Measurements from ENCODE around the gene SUGT1. TPM values are rescaled to one million over a fixed set of nuclear protein-coding genes. Genes with fewer than 3 reads are reported as not detected.

The SUGT1 gene
- total and polyA plus RNA-seq, 7 donors, result 36.3 to 92.1 (median 44.2) TPM

DNA sequence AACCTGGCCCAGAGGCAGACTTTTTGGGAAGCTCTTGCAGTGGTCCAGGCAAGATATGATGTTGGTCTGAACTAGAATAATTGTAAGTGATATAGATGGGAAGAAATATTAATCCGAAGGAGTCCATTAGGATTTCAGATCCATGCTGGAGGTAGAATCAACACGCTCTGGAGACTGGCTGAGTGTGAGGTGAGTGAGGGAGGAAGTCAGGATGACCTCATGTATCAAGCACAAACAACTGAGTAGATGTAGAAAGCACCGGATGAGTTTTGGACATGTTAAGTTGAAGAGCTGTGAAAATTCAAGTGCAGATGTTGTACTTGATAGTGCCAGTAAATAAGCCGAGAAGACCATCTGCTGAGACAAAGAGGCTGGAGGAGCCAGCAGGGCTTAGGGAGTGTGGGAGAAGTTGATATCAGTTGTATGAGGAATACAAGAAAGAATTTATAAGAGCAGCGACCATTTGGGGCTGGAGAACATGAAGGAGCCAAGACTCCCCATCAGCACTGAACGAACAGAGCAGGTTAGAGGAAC lies 92.3 kb downstream of the SUGT1 start:
- H3K36me3 ChIP-seq (ENCODE audit: insufficient read depth in 1 of 2, low read depth in 1 of 2), result no peaks in the 10 kb centered on the region
- TF ChIP-seq, protein P1, sequence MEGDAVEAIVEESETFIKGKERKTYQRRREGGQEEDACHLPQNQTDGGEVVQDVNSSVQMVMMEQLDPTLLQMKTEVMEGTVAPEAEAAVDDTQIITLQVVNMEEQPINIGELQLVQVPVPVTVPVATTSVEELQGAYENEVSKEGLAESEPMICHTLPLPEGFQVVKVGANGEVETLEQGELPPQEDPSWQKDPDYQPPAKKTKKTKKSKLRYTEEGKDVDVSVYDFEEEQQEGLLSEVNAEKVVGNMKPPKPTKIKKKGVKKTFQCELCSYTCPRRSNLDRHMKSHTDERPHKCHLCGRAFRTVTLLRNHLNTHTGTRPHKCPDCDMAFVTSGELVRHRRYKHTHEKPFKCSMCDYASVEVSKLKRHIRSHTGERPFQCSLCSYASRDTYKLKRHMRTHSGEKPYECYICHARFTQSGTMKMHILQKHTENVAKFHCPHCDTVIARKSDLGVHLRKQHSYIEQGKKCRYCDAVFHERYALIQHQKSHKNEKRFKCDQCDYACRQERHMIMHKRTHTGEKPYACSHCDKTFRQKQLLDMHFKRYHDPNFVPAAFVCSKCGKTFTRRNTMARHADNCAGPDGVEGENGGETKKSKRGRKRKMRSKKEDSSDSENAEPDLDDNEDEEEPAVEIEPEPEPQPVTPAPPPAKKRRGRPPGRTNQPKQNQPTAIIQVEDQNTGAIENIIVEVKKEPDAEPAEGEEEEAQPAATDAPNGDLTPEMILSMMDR (IDR thresholded peaks at IDR 0.05), result no peak
- peaks cover 0 to 30% (median 10%) of the 10 kb centered on the region in 3 donors for H3K27me3 ChIP-seq (ENCODE audit: insufficient read depth in 3 of 3, low read length in 2 of 3)
- no peak for DNase-seq
- WGBS, 3 donors, result 23 to 33% (median 25%) methylated on average over 6 of the region's 6 CpGs
- intact Hi-C loops (cut with DNase I), result no loop called here
- no peak for ATAC-seq
- no peak overlapping the region for H3K27ac ChIP-seq
- no peak overlapping the region for H3K4me3 ChIP-seq
- no peaks in the 10 kb centered on the region for H3K9me3 ChIP-seq
- H3K4me1 ChIP-seq, result no peaks in the 10 kb centered on the region

DNA sequence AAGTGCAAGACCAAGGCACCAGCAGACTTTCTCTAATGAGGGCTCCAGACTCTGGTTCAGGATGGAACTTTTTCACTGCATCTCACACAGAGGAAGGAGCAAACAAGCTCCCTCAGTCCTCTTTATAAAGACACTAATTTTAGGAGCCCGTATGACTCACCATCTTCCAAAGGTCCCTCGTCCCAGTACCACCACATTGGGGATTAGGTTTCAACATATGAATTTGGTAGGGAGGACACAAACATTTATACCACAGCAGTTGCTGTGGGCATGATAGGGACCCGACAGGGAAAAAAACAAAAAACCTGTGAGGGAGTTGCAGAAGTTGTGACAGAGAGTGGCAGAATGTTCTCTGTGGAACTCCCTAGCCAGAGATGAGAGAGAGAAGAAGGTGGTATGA lies 93.5 kb downstream of the SUGT1 start:
- no peak overlapping the region for H3K4me3 ChIP-seq
- 40 to 47% (median 44%) methylated on average over 3 of the region's 3 CpGs for WGBS, 3 donors
- TF ChIP-seq, protein P1 (IDR thresholded peaks at IDR 0.05), result no peak
- no peaks in the 10 kb centered on the region for H3K4me1 ChIP-seq
- DNase-seq, result no peak
- no peak for ATAC-seq
- intact Hi-C loops (cut with DNase I), result no loop called here
- no peaks in the 10 kb centered on the region for H3K36me3 ChIP-seq (ENCODE audit: insufficient read depth in 1 of 2, low read depth in 1 of 2)
- H3K9me3 ChIP-seq, result no peaks in the 10 kb centered on the region
- no peak overlapping the region for H3K27ac ChIP-seq
- peaks cover 0 to 19% (median 7%) of the 10 kb centered on the region in 3 donors for H3K27me3 ChIP-seq (ENCODE audit: insufficient read depth in 3 of 3, low read length in 2 of 3)

DNA sequence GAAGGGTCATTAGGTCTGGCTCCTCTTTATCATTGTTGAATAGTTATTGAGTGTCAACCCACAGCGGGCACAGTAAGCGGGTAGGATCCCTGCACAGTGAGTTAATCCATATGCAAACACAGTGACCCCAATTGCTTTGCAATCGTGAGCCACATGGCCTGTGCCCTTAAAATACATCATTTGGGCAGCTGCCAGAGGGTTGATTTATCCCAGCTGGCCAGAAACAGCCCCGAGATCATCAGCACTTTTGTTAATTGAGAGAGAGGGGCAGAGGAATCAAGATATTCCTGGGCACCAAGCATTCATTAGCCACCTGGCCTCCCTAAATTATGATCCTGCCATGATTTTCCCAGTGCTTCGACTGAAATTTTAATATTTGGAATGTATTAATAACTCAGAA lies 96.8 kb downstream of the SUGT1 start:
- TF ChIP-seq, protein P1 (IDR thresholded peaks at IDR 0.05), result no peak
- DNase-seq, result no peak
- Histone ChIP-seq H3K36me3 (ENCODE audit: insufficient read depth in 1 of 2, low read depth in 1 of 2) (no peaks in the 10 kb centered on the region), H3K4me3 (no peak overlapping the region), H3K27me3 (ENCODE audit: insufficient read depth in 3 of 3, low read length in 2 of 3) (peaks cover 0 to 7% (median 6%) of the 10 kb centered on the region in 3 donors), H3K9me3 (no peaks in the 10 kb centered on the region), H3K4me1 (no peaks in the 10 kb centered on the region), H3K27ac (no peak overlapping the region)
- ATAC-seq, result no peak
- intact Hi-C loops (cut with DNase I), result no loop called here
- 21 to 31% (median 28%) methylated on average over 5 of the region's 5 CpGs for WGBS, 3 donors

Other genes starting within 250 kb of the SUGT1 start
- gene THSD1, start 246.7 kb upstream of the SUGT1 start, total RNA-seq, result 1 to 10 TPM; 2.5 to 5.6 (median 4.5) TPM
- gene THSD1, start 246.7 kb upstream of the SUGT1 start, polyA plus RNA-seq, result 1 to 10 TPM; 2.0 to 3.2 (median 2.5) TPM
- gene VPS36, start 202.2 kb upstream of the SUGT1 start, total RNA-seq, result 10 to 100 TPM; 28.5 to 35.2 (median 31.3) TPM
- gene VPS36, start 202.2 kb upstream of the SUGT1 start, polyA plus RNA-seq, result 10 to 100 TPM; 15.5 to 29.2 (median 19.4) TPM
- gene CKAP2, start 197.4 kb upstream of the SUGT1 start, total RNA-seq, result 1 to 10 TPM; 1.7 to 8.0 (median 4.2) TPM
- gene CKAP2, start 197.4 kb upstream of the SUGT1 start, polyA plus RNA-seq, result 1 to 10 TPM; 1.1 to 5.4 (median 1.1) TPM
- 1 to 10 TPM; 2.0 to 3.5 (median 2.7) TPM for gene HNRNPA1L2, start 10.4 kb upstream of the SUGT1 start, total RNA-seq
- 1 to 10 TPM; 1.9 to 4.0 (median 2.8) TPM for gene HNRNPA1L2, start 10.4 kb upstream of the SUGT1 start, polyA plus RNA-seq
- gene CNMD, start 87.0 kb downstream of the SUGT1 start, total RNA-seq, result not detected
- gene CNMD, start 87.0 kb downstream of the SUGT1 start, polyA plus RNA-seq, result not detected
- gene PCDH8, start 195.8 kb downstream of the SUGT1 start, total RNA-seq, result under 1 TPM in 1 of 4 donors, not detected in 3; 0.07 TPM
- under 1 TPM; 0.03 to 0.20 (median 0.04) TPM for gene PCDH8, start 195.8 kb downstream of the SUGT1 start, polyA plus RNA-seq

Data from psoas muscle (tissue), 8 donors.